GM21529 (cell line): ENCODE data around the gene VIPAS39.
"Not testable (repeated sequence)": the region's sequence is repeated elsewhere in the genome, so short reads cannot be mapped to it uniquely, and the experiment has no call there.

Source experiments
- ATAC-seq: cut with Tn5 transposase; IDR thresholded peaks from one replicate; pipeline ENCODE4 v1.9.1; 2021; ENCODE audit not compliant: unreplicated experiment

VIPAS39 gene

DNA sequence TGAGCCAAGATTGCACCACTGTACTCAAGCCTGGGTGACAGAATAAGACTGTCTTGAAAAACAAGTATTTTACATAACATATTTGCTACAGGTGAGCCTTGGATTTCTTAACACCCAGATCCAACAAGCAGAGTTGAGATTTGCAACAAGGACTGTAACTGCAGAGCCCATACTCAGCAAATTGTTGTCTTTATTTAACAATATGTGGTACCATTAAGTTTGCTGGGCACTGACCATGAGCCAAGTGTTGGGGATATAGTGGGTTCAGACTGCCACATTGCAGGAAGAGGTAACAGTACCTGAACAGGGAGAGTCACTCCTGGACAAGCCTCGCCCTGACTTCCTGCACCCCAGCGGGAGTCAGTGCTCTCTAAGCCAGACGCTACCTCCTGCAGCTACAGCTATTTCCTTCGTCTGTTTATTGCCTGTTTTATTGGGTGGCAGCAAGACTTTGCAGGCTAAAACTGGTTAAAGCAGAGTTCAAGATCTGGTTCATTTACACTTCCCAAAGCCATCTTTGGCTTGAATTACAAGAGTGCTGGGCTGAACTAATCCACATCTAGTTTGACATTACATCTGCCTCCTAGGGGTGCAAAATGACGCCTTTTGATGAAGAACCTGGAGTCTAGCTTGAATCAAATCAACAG lies 12.9 kb upstream of the VIPAS39 start:
- ATAC-seq, result no peak

DNA sequence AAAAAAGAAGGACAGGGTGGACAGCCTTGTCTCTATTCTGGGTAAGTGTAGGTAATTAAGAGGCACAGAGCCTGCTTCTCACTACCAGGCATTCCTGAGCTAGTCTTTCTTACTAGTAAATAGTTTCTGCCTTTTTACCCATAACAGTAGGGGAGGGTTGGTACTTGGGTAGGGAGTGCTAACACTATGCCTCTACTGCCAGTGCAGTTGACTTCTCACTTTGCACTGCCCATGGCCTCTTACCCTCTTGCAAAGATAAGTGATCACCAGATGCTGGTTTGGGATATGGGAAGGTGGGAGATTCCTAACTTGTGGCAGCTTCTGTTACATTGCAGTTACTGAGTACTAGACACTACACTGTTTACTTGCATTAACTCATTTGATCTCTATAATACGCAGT lies 12.1 kb upstream of the VIPAS39 start:
- ATAC-seq, result no peak

DNA sequence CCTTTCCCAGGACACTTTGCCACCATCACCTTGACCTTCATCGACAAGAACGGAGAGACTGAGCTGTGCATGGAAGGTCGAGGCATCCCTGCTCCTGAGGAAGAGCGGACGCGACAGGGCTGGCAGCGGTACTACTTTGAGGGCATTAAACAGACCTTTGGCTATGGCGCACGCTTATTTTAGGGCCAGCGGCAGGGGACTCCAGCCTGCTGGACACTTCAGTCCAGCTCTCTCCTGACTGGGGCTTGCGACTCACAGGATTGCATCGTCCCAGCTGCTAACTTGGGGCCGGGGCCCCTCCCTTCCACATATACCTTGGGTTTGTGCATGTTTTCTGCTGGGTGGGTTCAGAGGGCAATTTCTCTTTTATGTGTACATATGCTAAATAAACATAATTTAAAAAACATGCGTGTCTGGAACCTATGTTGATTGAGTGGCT lies 11.7 kb upstream of the VIPAS39 start:
- ATAC-seq, result no peak

DNA sequence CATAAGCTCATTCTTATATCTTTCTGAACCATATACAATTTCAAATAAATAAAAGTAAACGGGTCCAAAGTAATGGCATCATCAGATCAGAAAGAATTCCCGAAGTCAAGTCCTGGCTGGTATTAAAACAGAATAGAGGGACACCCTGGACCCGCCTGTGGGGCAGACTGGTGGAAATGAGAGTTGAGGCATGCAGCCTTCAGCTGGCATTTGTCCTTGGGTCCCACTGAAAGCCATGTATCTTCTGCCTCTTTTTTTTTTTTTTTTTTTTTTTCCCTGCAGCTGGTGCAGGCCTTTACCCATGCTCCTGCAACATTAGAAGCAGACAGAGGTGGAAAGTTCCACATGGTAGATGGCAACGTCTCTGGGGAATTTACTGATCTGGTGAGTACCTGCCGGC lies 10.4 kb upstream of the VIPAS39 start:
- ATAC-seq, result no peak

DNA sequence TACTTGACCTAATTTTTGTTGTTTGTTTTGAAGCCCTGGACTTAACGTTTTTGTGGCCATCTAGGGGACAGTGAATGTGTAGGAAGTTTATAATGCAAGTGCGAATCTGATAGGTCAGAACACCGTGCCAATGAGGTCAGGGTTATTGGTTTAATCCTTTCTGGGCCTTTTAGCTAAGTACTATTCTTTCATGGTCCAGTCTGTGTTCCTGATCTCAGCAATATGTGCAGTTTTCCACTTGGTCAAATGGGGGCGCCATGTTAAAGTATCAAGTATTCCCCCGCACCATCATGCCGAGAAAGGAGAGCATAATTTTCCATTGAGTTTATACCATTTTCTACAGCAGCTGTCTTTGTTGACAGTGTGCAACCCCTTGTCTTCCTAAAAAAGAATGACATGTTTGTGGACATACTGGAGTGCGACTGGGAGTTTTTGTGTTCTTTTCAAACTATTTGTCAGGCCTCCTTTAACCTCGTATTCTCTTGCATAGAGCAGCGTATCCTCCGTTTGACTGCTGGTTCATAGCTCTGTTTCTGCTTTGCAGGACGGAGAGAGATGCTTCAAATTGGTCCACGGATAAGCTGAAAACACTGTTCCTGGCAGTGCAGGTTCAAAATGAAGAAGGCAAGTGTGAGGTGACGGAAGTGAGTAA lies 1.8 kb upstream of the VIPAS39 start:
- no peak for ATAC-seq

DNA sequence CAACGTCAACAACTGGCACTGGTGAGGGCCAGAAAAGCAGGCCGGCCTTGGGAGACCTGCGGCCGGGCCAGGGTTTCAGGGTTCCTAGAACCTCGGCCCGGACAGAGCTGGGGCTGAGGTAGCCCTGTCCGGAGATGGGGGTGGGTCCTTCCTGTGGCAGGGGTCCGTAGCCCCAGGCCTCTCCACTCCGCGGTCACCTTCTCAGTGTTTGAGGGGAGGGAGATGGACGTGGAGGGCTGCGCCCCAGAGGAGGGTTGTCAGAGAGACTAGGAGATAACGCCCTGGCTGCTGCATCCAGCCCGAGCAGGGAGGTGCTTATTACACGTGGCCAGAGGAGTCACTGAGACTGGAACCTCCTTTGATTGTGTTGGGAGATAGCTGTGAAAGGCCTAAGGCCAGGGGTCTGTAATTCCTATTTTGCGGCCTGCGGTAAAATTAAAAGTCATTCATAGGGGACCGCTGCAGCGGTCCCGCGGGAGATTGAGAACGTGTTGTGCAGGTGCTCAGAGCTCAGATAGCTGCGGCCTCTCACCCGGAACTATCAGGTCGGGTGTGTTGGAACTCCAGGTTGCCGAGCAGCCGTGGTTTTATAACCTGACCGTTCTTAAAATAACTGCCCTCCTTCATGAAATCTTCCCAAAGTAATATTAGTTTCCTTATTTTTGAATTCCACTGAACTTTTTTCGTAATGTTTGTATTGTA lies 999 bp upstream of the VIPAS39 start:
- ATAC-seq, result peak; percentile 20

DNA sequence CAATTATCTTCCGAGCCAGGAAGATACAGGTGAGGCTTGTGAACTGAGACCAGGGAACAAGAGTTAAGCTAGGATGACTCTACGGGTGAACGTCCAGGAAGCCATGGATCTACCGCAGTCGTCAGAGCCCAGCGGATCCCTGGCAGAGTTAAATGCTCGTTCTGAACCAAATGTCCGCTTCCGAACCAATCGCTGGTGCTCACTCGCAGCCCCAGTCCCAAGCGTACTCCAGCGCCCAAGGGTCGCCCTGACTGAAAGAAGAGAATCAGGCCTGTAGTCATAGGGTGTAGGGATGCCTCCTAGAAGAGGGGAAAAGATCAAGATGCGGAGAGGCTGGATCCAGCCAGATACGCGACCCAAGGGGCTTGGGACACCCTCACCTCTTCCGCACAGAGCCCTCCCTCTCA lies 283 bp downstream of the VIPAS39 start:
- no peak for ATAC-seq

DNA sequence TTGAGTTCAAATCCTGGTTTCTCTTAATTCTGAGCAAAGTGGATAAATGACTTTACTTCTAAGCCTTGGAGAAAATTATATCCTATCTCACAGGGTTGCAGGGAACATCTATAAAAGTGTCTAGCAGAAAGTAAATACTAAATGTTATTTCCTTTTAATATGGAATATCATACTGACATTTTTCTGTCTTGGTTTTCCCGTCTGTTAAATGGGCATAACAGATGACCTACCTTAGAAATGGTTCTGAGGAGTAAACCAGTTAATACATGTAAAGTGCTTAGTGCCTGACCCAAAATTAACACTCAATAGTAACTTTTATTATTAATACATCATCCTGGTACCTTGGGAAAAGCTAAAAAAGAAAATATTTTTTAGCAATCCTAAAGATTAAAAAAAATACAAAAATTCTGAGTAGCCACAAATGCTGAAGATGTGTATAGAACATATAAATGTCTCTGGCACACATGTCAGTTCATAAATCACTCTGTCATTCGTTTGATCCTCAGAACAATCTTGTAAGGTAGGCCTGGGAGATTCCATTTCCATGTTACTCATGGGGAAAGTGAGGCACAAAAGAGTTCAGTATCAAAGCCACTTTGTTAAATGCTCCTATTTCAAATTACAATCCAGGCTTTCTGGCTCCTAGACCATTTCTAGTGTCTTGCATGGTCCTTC lies 1.3 kb downstream of the VIPAS39 start:
- no peak for ATAC-seq

DNA sequence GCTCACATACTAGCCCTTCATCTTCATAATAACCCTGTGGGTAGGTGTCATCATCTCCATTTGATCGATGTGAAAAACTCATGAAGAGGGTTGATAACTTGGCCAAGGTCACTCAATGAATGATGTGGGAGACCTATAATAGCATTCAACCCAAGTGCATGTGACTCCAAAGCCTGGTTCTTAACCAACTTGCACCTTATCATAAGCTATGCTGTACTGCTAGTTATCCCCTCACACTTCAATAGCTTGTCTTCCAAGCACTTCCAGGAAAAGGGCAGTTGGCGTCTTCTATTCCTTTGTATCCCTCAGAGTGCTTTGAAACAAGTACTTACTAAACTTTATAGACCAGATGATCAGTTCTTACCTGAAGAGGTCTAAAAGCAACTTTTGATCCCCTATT lies 15.2 kb downstream of the VIPAS39 start:
- ATAC-seq, result no peak

DNA sequence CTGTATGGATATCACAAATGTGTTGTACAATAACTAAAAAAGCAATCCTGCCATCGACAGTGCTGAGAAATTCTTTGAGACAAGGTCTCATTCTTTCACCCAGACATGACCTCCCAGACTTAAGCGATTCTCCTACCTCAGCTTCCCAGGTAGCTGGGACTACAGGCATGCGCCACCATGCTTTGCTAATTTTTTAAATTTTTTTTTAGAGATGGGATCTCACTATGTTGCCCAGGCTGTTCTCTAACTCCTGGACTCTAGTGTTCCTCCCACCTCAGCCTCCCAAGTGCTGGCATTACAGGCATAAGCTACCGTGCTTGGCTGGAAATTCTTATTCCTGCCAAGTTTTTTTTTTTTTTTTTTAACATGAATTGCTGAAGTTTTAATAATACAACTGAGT lies 17.5 kb downstream of the VIPAS39 start:
- no peak for ATAC-seq

DNA sequence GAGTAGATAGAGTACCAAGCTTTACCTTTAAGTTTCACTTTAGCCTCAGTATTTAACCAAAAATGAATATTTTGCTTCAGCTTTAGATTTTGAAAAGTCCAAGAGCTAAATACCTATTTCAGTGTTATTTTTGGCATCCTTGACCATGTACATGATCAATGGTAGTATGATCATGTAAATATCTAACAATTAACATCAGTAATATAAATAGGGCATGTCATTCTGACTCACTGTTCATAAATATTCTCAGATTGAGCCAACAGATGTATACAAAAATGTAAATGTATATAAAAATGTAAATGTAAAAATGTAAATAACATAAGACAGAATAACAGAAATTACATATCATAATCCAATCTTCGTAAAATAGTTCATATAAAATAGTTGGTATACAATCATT lies 18.8 kb downstream of the VIPAS39 start:
- no peak for ATAC-seq

DNA sequence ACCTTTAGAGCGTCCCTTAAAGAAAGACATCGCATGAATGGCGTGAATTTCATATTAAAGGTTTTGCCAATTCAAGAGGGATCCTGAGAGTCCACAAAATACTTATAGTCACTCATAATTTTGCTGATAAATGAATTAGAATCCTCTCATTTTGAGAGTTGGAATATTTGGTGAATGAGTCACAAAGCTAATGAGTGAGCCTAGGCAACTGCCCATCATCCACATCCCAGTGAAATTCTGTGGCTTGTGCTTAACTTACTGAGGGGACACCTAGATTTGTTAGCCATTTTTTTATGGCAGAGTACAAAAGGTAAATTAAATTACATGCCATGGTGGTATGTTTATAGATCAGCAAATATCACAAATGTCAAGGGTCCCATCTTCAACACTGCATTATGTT lies 21.4 kb downstream of the VIPAS39 start:
- no peak for ATAC-seq

DNA sequence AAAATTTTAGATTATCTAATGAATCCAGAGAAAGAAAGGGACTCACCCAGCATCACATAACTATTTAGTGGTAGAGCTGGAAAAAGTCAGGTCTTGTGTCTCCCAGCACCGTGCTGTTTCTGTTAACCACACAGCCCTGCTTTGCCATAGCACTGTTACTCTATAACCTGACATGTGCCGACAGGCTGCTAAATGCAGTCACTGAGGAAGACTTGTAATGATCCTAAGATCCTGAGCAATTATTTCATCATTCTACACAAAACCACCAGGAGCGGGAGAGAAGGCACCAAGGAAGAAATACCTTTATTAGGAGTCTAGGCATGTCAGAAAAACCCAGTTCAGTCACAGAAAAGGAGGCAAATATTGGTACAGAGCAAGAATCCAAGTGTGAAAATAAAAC lies 31.0 kb downstream of the VIPAS39 start:
- no peak for ATAC-seq

DNA sequence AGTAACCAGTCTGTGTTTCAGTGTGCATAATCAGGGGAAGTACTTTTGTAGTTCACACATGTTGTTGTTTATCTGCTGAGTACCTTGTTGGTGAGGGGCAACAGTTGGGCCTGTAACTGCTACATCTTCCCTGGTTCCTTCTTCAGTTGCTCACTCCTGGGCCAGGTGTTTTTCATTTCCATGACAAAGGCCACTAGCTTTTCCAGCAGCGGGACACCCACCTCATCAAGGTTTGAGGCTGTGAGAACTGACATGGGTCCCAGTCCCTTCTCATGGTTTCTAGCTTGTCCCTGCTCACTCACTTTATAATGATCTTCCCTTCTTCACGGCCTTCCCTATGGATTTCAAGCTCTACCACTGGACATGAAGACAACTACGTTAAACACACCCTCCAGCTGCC lies 32.5 kb downstream of the VIPAS39 start:
- ATAC-seq, result no peak

DNA sequence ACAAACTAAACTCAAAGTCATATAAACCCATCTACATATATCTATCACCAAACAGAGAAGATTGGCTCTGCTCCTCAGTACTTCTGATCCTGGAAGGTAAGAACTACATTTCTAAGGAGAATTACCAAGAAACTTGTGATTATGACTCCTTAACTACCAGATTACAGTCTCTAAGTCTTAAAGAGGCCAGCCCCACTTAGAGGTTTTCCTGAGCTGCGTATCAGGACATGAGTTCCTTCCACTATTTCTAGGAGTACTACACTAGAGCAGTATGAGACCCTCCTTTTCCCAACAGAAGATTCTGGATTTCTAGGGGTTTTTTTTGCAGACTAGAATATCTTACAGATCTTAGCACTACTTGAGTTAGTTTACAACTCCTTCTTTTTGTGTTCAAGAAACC lies 34.0 kb downstream of the VIPAS39 start, which contains the start of gene NOXRED1:
Gene NOXRED1, minus strand, starts transcription at position 101 of the 400 bp plus-strand sequence. CDS start 634 bp downstream, outside the sequence.
- no peak for ATAC-seq

DNA sequence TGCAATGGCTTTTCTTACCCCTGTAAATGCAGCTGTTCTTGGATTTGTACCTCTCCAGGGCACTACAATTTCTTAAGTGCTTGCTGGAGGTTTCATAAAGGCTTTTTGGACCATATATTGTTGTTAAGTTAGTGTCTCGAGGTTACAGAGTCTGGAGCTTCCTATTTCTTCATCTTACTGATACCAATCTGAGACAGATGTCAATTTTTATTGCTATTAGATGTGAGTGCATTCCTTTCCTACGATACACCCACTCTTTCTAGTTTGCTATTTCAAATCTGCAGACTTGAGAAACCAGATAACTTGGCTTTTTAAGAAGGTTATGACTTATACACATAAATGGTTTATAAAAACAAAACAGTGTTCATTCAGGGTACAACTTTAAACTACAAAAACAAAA lies 36.2 kb downstream of the VIPAS39 start:
- no peak for ATAC-seq

DNA sequence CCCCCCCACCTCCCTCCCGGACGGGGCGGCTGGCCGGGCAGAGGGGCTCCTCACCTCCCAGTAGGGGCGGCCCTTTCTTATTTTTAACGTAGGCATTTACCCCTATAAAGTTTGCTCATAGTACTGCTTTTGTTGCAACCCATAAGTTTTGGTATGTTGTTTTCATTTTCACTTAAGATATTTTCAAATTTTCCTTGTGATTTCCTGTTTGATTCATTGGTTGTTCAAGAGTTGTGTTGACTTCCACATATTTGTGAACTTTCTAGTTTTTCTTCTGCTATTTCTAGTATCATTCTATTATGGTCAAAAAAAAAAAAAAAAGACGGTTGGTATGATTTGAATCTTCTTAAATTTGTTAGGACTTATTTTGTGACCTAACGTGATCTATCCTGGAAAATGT lies 40.6 kb downstream of the VIPAS39 start:
- no peak for ATAC-seq

DNA sequence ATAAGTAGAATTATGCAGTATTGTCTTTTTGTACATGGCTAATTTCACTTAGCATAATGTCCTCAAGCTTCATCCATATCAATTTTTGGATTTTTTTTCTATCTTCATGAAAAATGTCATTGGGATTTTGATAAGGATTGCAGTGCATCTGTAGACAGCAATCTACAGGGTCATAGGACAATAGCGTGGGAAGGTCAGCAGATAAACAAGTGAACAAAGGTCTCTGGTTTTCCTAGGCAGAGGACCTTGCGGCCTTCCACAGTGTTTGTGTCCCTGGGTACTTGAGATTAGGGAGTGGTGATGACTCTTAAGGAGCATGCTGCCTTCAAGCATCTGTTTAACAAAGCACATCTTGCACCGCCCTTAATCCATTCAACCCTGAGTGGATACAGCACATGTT lies 41.3 kb downstream of the VIPAS39 start:
- not testable (repeated sequence) for ATAC-seq

DNA sequence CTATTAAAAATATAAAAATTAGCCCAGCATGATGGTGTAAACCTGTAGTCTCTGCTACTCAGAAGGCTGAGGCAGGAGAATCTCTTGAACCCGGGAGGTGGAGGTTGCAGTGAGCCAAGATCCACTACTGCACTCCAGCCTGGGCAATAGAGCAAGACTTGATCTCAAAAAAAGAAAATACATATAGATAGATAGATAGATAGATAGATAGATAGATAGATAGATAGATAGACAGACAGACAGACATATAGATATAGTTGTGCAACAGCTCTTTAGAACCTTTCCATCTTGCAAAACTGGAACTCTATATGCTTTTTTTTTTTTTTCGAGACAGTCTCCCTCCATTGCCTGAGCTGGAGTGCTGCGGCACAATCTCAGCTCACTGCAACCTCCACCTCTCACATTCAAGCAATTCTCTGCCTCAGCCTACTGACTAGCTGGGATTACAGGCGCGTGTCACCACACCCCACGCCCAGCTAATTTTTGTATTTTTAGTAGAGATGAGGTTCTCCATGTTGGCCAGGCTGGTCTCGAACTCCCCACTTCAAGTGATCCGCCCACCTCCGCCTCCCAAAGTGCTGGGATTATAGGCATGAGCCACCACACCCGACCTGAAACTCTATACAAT lies 41.9 kb downstream of the VIPAS39 start:
- not testable (repeated sequence) for ATAC-seq

DNA sequence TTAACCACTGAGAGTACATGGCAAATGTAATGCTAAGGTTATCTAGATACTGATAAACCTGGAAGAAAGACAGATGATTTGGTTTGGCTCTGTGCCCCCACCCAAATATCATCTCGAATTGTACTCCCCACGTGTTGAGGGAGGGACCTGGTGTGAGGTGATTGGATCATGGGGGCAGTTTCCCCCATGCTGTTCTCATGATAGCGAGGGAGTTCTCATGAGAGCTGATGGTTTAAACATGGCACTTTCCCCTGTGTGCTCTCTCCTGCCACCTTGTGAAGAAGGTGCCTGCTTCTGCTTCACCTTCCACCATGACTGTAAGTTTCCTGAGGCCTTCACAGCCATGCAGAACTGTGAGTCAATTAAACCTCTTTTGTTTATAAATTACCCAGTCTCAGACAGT lies 48.3 kb downstream of the VIPAS39 start:
- ATAC-seq, result no peak

DNA sequence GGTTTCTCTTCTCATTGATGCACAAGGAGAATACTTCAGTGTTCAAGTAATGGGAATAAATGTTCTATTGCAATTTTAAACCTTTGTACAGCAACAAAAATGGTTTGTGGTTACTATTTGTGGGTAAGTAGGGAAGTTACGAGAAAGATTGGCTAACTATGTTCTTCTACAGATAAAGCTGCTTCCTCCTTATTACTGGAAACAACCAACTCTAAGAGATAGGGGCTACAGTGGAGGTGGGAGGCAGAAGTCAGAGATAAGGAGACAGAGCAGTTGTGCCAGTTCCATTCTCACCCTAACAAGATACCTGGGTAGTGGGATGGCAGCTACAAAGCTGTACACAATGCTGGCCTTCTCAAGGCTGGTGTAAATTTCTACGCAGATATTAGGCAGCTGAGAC lies 50.2 kb downstream of the VIPAS39 start:
- ATAC-seq, result no peak
